ENCODE results near the gene TPP1. TPM values are rescaled to one million over a fixed set of nuclear protein-coding genes. Genes with fewer than 3 reads are reported as not detected.

The TPP1 gene
- total and polyA plus RNA-seq, 10 of the 15 experiments (the other 5 are each of a cell fraction or from before 2014, with no cell fraction given), result 7.5 to 64.6 (median 38.3) TPM

GRCh38 chr11:6625156-6625831 is 6.1 kb upstream of the TPP1 start:
- POLR2A ChIA-PET, result interaction anchor here (1.0 to 9.1 kb wide), 2 partner anchors 16 to 144 kb away, joined by 3 to 85 read pairs; partner anchors contain the start of genes TAF10 and TIMM10B
- FAIRE-seq (no peak), ATAC-seq (no peak), DNase-seq (ENCODE audit: low read depth, low spot score) (no peak)
- no peaks in the 10 kb centered on the region for H3K36me3 ChIP-seq (ENCODE audit: control insufficient read depth in 2 of 2, insufficient read depth in 2 of 2, low read length in 1 of 2)
- H3K4me1 ChIP-seq (ENCODE audit: control insufficient read depth, insufficient read depth, low read length), result peaks cover 9% of the 10 kb centered on the region
- no peak overlapping the region for H3K4me3 ChIP-seq
- CTCF ChIA-PET, result interaction anchor here (0.9 to 1.0 kb wide), 2 partner anchors 13 to 52 kb away, joined by 3 read pairs; no protein-coding TSS in a partner anchor
- SMC1A ChIA-PET (ENCODE audit: uncharacterized antibody, unreplicated experiment), result no interaction called here
- 53% methylated on average over 12 of the region's 12 CpGs for WGBS (ENCODE audit: insufficient coverage, insufficient replicate concordance, low lambda C conversion rate, missing lambda C conversion rate)
- H3K79me2 ChIP-seq (ENCODE audit: control insufficient read depth, insufficient read depth, low read length), result no peaks in the 10 kb centered on the region
- no TSS peak for BruUV-seq (replicated peaks)
- H3K9me3 ChIP-seq (replicated peaks; ENCODE audit: control insufficient read depth, insufficient read depth, low read length), result no peaks in the 10 kb centered on the region
- no peak overlapping the region for H2AFZ ChIP-seq (ENCODE audit: control insufficient read depth, low read depth, low read length)
- no peak overlapping the region for H3K4me2 ChIP-seq (ENCODE audit: control insufficient read depth, insufficient read depth)
- no peak overlapping the region for H3K9ac ChIP-seq (ENCODE audit: control insufficient read depth, insufficient read depth, low read length)
- no peak overlapping the region for H3K27ac ChIP-seq (ENCODE audit: control insufficient read depth, insufficient read depth)
- intact Hi-C loops (cut with micrococcal nuclease; ENCODE audit: unreplicated experiment), result no loop called here
- TF ChIP-seq SP1 (IDR thresholded peaks at IDR 0.05; ENCODE audit: low read depth, low read length), result no peak
- TF ChIP-seq BMI1 (IDR thresholded peaks at IDR 0.05; ENCODE audit: borderline replicate concordance), result no peak
- no peak for TF ChIP-seq SMARCA5 (IDR thresholded peaks at IDR 0.05)
- TF ChIP-seq HCFC1 (IDR thresholded peaks at IDR 0.05; ENCODE audit: low read length), result no peak
- no peak for TF ChIP-seq KLF5 (IDR thresholded peaks at IDR 0.05; ENCODE audit: partially characterized antibody)
- no peak for TF ChIP-seq ASH2L (IDR thresholded peaks at IDR 0.05; ENCODE audit: borderline replicate concordance, low read depth)
- no peak for TF ChIP-seq POLR2AphosphoS2 (IDR thresholded peaks at IDR 0.05; ENCODE audit: low read depth, low read length)
- TF ChIP-seq, protein P1, sequence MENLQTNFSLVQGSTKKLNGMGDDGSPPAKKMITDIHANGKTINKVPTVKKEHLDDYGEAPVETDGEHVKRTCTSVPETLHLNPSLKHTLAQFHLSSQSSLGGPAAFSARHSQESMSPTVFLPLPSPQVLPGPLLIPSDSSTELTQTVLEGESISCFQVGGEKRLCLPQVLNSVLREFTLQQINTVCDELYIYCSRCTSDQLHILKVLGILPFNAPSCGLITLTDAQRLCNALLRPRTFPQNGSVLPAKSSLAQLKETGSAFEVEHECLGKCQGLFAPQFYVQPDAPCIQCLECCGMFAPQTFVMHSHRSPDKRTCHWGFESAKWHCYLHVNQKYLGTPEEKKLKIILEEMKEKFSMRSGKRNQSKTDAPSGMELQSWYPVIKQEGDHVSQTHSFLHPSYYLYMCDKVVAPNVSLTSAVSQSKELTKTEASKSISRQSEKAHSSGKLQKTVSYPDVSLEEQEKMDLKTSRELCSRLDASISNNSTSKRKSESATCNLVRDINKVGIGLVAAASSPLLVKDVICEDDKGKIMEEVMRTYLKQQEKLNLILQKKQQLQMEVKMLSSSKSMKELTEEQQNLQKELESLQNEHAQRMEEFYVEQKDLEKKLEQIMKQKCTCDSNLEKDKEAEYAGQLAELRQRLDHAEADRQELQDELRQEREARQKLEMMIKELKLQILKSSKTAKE (IDR thresholded peaks at IDR 0.05; ENCODE audit: low read depth, poor library complexity, severe bottlenecking), result no peak
- no peak for TF ChIP-seq ZBED1 (IDR thresholded peaks at IDR 0.05; ENCODE audit: borderline replicate concordance)
- no peak for TF ChIP-seq LARP7 (IDR thresholded peaks at IDR 0.05)
- TF ChIP-seq STAT1 (conservative IDR thresholded peaks at IDR 0.05), result no peak
- in situ Hi-C loops (cut with MboI), result no loop called here
- RAD21 ChIA-PET (ENCODE audit: unreplicated experiment), result interaction anchor here (0.9 kb wide), 1 partner anchor 56 kb away, joined by 3 read pairs; no protein-coding TSS in a partner anchor
- H3K27me3 ChIP-seq (replicated peaks in 1 of 2; ENCODE audit: control insufficient read depth in 2 of 2, insufficient read depth in 2 of 2, low read length in 1 of 2), result no peaks in the 10 kb centered on the region
- no peaks in the 10 kb centered on the region for H4K20me1 ChIP-seq (ENCODE audit: control insufficient read depth, insufficient read depth)

Measured in GM12878 (cell line).